Measurements from ENCODE around the gene KCNJ3.

Gene KCNJ3

GRCh38 chr2:154707994-154708575 is 9.6 kb downstream of the KCNJ3 start:
- DNase-seq: no peak

GRCh38 chr2:154709215-154709614 is 10.7 kb downstream of the KCNJ3 start:
- no peak for DNase-seq

- no peak for DNase-seq
Measured at GRCh38 chr2:154710078-154710477, 11.6 kb downstream of the KCNJ3 start.

- no peak for DNase-seq
Measured at GRCh38 chr2:154710685-154711084, 12.2 kb downstream of the KCNJ3 start.

GRCh38 chr2:154713675-154714074 is 15.2 kb downstream of the KCNJ3 start:
- DNase-seq: no peak

- no peak for DNase-seq
Measured at GRCh38 chr2:154720651-154721050, 22.2 kb downstream of the KCNJ3 start.

- no peak for DNase-seq
Measured at GRCh38 chr2:154724194-154724797, 25.8 kb downstream of the KCNJ3 start.

- no peak for DNase-seq
Measured at GRCh38 chr2:154740361-154740760, 41.9 kb downstream of the KCNJ3 start.

- DNase-seq: no peak
Measured at GRCh38 chr2:154758871-154759270, 60.4 kb downstream of the KCNJ3 start.

- DNase-seq: peak; percentile 24
Measured at GRCh38 chr2:154762638-154763037, 64.1 kb downstream of the KCNJ3 start.

- DNase-seq: no peak
Measured at GRCh38 chr2:154771664-154772284, 73.3 kb downstream of the KCNJ3 start.

- no peak for DNase-seq
Measured at GRCh38 chr2:154776825-154777224, 78.3 kb downstream of the KCNJ3 start.

GRCh38 chr2:154794406-154794805 is 95.9 kb downstream of the KCNJ3 start:
- DNase-seq: no peak

- DNase-seq: no peak
Measured at GRCh38 chr2:154795651-154796050, 97.2 kb downstream of the KCNJ3 start.

GRCh38 chr2:154804451-154804850 is 106.0 kb downstream of the KCNJ3 start:
- DNase-seq: no peak

GRCh38 chr2:154813636-154814035 is 115.1 kb downstream of the KCNJ3 start:
- no peak for DNase-seq

- no peak for DNase-seq
Measured at GRCh38 chr2:154814856-154815255, 116.4 kb downstream of the KCNJ3 start.

GRCh38 chr2:154825358-154825757 is 126.9 kb downstream of the KCNJ3 start:
- DNase-seq: no peak

- DNase-seq: no peak
Measured at GRCh38 chr2:154826827-154827226, 128.3 kb downstream of the KCNJ3 start.

- DNase-seq: no peak
Measured at GRCh38 chr2:154827286-154827685, 128.8 kb downstream of the KCNJ3 start.

GRCh38 chr2:154832711-154833110 is 134.2 kb downstream of the KCNJ3 start:
- no peak for DNase-seq

GRCh38 chr2:154836632-154837031 is 138.1 kb downstream of the KCNJ3 start:
- peak; percentile 50 for DNase-seq

GRCh38 chr2:154837035-154837434 is 138.5 kb downstream of the KCNJ3 start:
- no peak for DNase-seq

GRCh38 chr2:154844513-154844912 is 146.0 kb downstream of the KCNJ3 start:
- DNase-seq: no peak

- no peak for DNase-seq
Measured at GRCh38 chr2:154846842-154847241, 148.3 kb downstream of the KCNJ3 start.
